Measurements from ENCODE around the gene NCKAP5L. TPM values are rescaled to one million over a fixed set of nuclear protein-coding genes. Genes with fewer than 3 reads are reported as not detected.

NCKAP5L gene
- total and polyA plus RNA-seq, 9 of the 15 experiments (the other 6 are each of a cell fraction or from before 2014, with no cell fraction given), result 0.01 to 14.4 (median 3.7) TPM

DNA sequence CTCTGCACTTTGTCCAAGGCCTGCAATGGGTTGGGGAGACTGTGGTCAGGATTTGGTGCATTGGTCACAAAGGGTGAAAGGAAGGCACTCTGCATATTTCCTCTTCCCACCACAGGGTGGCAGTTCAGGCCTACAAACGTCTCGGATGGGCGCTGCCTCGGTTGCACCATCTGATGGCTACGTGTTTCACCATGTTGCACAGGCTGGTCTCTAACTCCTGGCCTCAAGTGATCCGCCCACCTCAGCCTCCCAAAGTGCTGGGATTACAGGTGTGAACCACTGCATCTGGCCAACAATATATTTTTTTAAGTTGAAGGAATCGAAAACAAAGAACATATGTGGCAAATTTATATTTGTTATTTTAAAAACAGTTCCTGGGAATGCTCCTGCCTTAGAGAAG, 51.8 kb downstream of the NCKAP5L start:
- Histone ChIP-seq H3K36me3 (ENCODE audit: control insufficient read depth, insufficient read depth, low read length) (no peaks in the 10 kb centered on the region), H3K27ac (ENCODE audit: extremely low read depth, low read depth, low read length) (no peak overlapping the region; the same call in 2 of the 3 replicates), H2AFZ (ENCODE audit: low read depth, low read length) (peak overlapping the region; percentile 67; the same call in 1 of the 2 replicates), H3K79me2 (ENCODE audit: control insufficient read depth, insufficient read depth, low read length) (no peaks in the 10 kb centered on the region), H3K9me1 (ENCODE audit: control insufficient read depth, insufficient read depth, low read length) (no peaks in the 10 kb centered on the region), H4K20me1 (replicated peaks; ENCODE audit: control insufficient read depth, insufficient read depth, low read length) (no peaks in the 10 kb centered on the region), H3K4me1 (replicated peaks in 1 of 2; ENCODE audit: control insufficient read depth in 2 of 2, insufficient read depth in 2 of 2, low read length in 2 of 2) (peaks cover 0 to 6% of the 10 kb centered on the region in 2 experiments; a peak in 2 of 5 replicates), H3K4me3 (no peak overlapping the region), H3K4me2 (ENCODE audit: insufficient read depth, low read length) (0 out of 2 replicates have a peak overlapping the region, but pooled peaks have one; percentile 21), H3K27me3 (ENCODE audit: control insufficient read depth in 2 of 2, insufficient read depth in 2 of 2, low read length in 2 of 2) (no peaks in the 10 kb centered on the region), H3K9ac (ENCODE audit: insufficient read depth in 1 of 2, low read depth in 2 of 2, low read length in 2 of 2) (no peak overlapping the region), H3K9me3 (replicated peaks; ENCODE audit: control insufficient read depth, insufficient read depth, low read depth, low read length) (no peaks in the 10 kb centered on the region)
- no TSS peak for BruUV-seq (replicated peaks)
- POLR2A ChIA-PET, result no interaction called here
- intact Hi-C loops (cut with micrococcal nuclease) (loop anchor here (1.0 to 5.0 kb wide), 5 partner anchors 63 to 294 kb away; partner anchors contain the start of gene ASIC1), in situ Hi-C loops (cut with MboI) (loop anchor here (5.0 kb wide), 2 partner anchors 61 to 281 kb away; partner anchors contain the start of gene ASIC1)
- 13% methylated on average over 7 of the region's 7 CpGs for WGBS (ENCODE audit: insufficient coverage, low coverage, missing lambda C conversion rate)
- FAIRE-seq (peak; percentile 95), ATAC-seq (peak; percentile 93), DNase-seq (ENCODE audit: extremely low read depth in 1 of 4, low spot score in 3 of 4) (peak; percentile 70 to 78 (median 72))
- CTCF ChIA-PET (ENCODE audit: low intra/inter-chr PET ratio), result interaction anchor here (1.3 to 5.8 kb wide), 3 partner anchors 62 to 294 kb away, joined by 3 to 63 read pairs (median 11); no protein-coding TSS in a partner anchor
- TF ChIP-seq FOXA1 (IDR thresholded peaks at IDR 0.05; ENCODE audit: borderline replicate concordance) (no peak), MEF2A (IDR thresholded peaks at IDR 0.05; ENCODE audit: control insufficient read depth, low read depth, low read length) (no peak), ZNF766 (CRISPR knock-in tag; conservative IDR thresholded peaks at IDR 0.05) (no peak), PHF20 (IDR thresholded peaks at IDR 0.05; ENCODE audit: partially characterized antibody) (no peak), ELF4 (CRISPR knock-in tag; IDR thresholded peaks at IDR 0.05) (no peak), ZNF586 (CRISPR knock-in tag; conservative IDR thresholded peaks at IDR 0.05) (no peak), SRSF1 (IDR thresholded peaks at IDR 0.05; ENCODE audit: low read depth, low read length) (no peak), ZNF785 (CRISPR knock-in tag; IDR thresholded peaks at IDR 0.05) (no peak), TAF9B (IDR thresholded peaks at IDR 0.05; ENCODE audit: partially characterized antibody) (no peak), ZFP30 (CRISPR knock-in tag; IDR thresholded peaks at IDR 0.05; ENCODE audit: borderline replicate concordance) (no peak)
- TF ChIP-seq, protein P1, sequence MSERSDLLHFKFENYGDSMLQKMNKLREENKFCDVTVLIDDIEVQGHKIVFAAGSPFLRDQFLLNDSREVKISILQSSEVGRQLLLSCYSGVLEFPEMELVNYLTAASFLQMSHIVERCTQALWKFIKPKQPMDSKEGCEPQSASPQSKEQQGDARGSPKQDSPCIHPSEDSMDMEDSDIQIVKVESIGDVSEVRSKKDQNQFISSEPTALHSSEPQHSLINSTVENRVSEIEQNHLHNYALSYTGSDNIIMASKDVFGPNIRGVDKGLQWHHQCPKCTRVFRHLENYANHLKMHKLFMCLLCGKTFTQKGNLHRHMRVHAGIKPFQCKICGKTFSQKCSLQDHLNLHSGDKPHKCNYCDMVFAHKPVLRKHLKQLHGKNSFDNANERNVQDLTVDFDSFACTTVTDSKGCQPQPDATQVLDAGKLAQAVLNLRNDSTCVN (CRISPR knock-in tag; IDR thresholded peaks at IDR 0.05), result no peak
- TF ChIP-seq, protein P2, sequence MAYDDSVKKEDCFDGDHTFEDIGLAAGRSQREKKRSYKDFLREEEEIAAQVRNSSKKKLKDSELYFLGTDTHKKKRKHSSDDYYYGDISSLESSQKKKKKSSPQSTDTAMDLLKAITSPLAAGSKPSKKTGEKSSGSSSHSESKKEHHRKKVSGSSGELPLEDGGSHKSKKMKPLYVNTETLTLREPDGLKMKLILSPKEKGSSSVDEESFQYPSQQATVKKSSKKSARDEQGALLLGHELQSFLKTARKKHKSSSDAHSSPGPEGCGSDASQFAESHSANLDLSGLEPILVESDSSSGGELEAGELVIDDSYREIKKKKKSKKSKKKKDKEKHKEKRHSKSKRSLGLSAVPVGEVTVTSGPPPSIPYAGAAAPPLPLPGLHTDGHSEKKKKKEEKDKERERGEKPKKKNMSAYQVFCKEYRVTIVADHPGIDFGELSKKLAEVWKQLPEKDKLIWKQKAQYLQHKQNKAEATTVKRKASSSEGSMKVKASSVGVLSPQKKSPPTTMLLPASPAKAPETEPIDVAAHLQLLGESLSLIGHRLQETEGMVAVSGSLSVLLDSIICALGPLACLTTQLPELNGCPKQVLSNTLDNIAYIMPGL (CRISPR knock-in tag; IDR thresholded peaks at IDR 0.05), result no peak

All from K562 (cell line).